ENCODE results near the gene CIDEA. TPM values are rescaled to one million over a fixed set of nuclear protein-coding genes. Genes with fewer than 3 reads are reported as not detected.

The CIDEA gene
- total RNA-seq, 1 experiment from 2014 or later: 0.50 TPM

- TF ChIP-seq TP53 (CRISPR knock-in tag; IDR thresholded peaks at IDR 0.05) (no peak), ZNF263 (CRISPR knock-in tag; IDR thresholded peaks at IDR 0.05; ENCODE audit: low read depth) (no peak), ZNF512 (CRISPR knock-in tag; IDR thresholded peaks at IDR 0.05; ENCODE audit: borderline replicate concordance) (no peak), AR (CRISPR knock-in tag; IDR thresholded peaks at IDR 0.05) (no peak)
Measured at GRCh38 chr18:12231040-12231882, 22.9 kb upstream of the CIDEA start (continued).

- POLR2A ChIA-PET: no interaction called here
- DNase-seq (ENCODE audit: low spot score) (no peak), ATAC-seq (no peak)
- no peak for TF ChIP-seq EMX1 (CRISPR knock-in tag; IDR thresholded peaks at IDR 0.05)
- no peak for TF ChIP-seq ATF2 (CRISPR knock-in tag; IDR thresholded peaks at IDR 0.05; ENCODE audit: borderline replicate concordance, low read depth)
- no peak for TF ChIP-seq ATF6 (CRISPR knock-in tag; IDR thresholded peaks at IDR 0.05)
- no peak for TF ChIP-seq SMAD3 (CRISPR knock-in tag; IDR thresholded peaks at IDR 0.05; ENCODE audit: borderline replicate concordance)
- no peak for TF ChIP-seq ERG (CRISPR knock-in tag; IDR thresholded peaks at IDR 0.05)
- no peak for TF ChIP-seq MXD4 (CRISPR knock-in tag; IDR thresholded peaks at IDR 0.05; ENCODE audit: borderline replicate concordance)
- H3K27ac Mint-ChIP-seq: no peak overlapping the region
- CTCF ChIA-PET: interaction anchor here (2.2 kb wide), 1 partner anchor 40 kb away, joined by 9 read pairs; no protein-coding TSS in a partner anchor
- H3K9me3 Mint-ChIP-seq: peaks cover 18% of the 10 kb centered on the region
- no peaks in the 10 kb centered on the region for H3K36me3 Mint-ChIP-seq
- no peak overlapping the region for H3K4me3 Mint-ChIP-seq
- no peaks in the 10 kb centered on the region for H3K4me1 Mint-ChIP-seq
- peaks cover 6% of the 10 kb centered on the region for H3K27me3 Mint-ChIP-seq (ENCODE audit: low read depth)
Measured at GRCh38 chr18:12231986-12232385, 22.2 kb upstream of the CIDEA start.

- H3K27me3 Mint-ChIP-seq (ENCODE audit: low read depth): peaks cover 6% of the 10 kb centered on the region
- H3K27ac Mint-ChIP-seq: no peak overlapping the region
- peaks cover 18% of the 10 kb centered on the region for H3K9me3 Mint-ChIP-seq
- ChIA-PET CTCF (interaction anchor here (0.6 to 2.2 kb wide), 2 partner anchors 39 to 56 kb away, joined by 3 to 9 read pairs; no protein-coding TSS in a partner anchor), POLR2A (no interaction called here)
- no peaks in the 10 kb centered on the region for H3K36me3 Mint-ChIP-seq
- no peak for ATAC-seq
- no peak for DNase-seq (ENCODE audit: low spot score)
- TF ChIP-seq OVOL2 (CRISPR knock-in tag; IDR thresholded peaks at IDR 0.05; ENCODE audit: borderline replicate concordance): no peak
- no peak for TF ChIP-seq ZNF416 (CRISPR knock-in tag; IDR thresholded peaks at IDR 0.05)
- no peak for TF ChIP-seq CREM (CRISPR knock-in tag; IDR thresholded peaks at IDR 0.05)
- TF ChIP-seq USF1 (CRISPR knock-in tag; IDR thresholded peaks at IDR 0.05): no peak
- no peak for TF ChIP-seq KAT7 (CRISPR knock-in tag; IDR thresholded peaks at IDR 0.05; ENCODE audit: borderline replicate concordance)
- TF ChIP-seq FOXJ3 (CRISPR knock-in tag; IDR thresholded peaks at IDR 0.05; ENCODE audit: borderline replicate concordance): no peak
- H3K4me1 Mint-ChIP-seq: no peaks in the 10 kb centered on the region
- H3K4me3 Mint-ChIP-seq: no peak overlapping the region
Measured at GRCh38 chr18:12233378-12233777, 20.8 kb upstream of the CIDEA start.
